Measurements from ENCODE around the gene PAGE2. TPM values are rescaled to one million over a fixed set of nuclear protein-coding genes. Genes with fewer than 3 reads are reported as not detected.

PAGE2 gene
- total RNA-seq, 1 experiment from 2014 or later: not detected

DNA sequence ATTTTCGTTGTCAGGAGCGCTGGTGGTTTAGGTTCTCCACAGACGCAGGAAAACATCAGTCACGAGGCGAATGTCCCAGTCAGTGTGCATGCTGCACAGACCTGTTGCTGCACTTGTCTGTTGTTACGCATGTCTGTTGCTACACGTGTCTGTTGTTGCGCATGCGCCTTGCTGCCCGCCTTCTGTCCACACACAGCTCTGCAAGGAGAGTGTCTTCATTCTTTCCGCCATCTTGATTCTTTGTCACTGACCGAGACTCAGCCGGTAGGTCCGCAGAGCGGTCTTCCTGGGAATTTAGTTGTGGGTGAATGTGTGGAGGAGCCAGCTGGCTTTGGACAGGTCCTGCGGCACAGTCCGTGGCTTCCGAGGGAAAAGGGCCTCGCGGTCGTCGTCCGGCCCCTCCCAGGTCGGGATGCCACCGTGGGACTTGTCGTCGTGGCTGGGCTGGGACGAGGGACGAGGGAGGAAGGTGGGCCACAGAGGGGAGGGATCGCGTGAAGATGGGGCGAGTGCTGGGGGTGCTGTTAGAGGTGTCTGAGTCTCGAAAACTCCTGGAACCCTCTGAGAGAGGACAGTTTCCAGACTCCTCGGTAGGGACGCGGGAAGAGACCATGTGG lies 13.9 kb upstream of the PAGE2 start, which contains the start of gene PAGE2B:
Gene PAGE2B (plus strand): TSS at position 180 of the 617 bp plus-strand sequence. CDS start 1,012 bp downstream, outside the sequence.
- ATAC-seq: no peak
- Histone ChIP-seq H3K27ac (ENCODE audit: low read depth, low read length) (no peak within 1 kb of the TSS), H2AFZ (ENCODE audit: low read depth, low read length, poor library complexity, severe bottlenecking) (no peak within 1 kb of the TSS), H4K20me1 (ENCODE audit: insufficient read depth) (no peaks in the 10 kb centered on the region), H3K36me3 (ENCODE audit: control insufficient read depth in 1 of 2, insufficient read depth in 2 of 2, low read length in 2 of 2) (no peaks in the 10 kb centered on the region), H3K27me3 (ENCODE audit: insufficient read depth, low read length) (no peaks in the 10 kb centered on the region), H3K9ac (ENCODE audit: low read length) (no peak within 1 kb of the TSS), H3K4me3 (replicated peaks in 1 of 2; ENCODE audit: low read depth in 1 of 2, low read length in 2 of 2) (no peak within 1 kb of the TSS), H3K9me2 (ENCODE audit: insufficient read depth) (no peaks in the 10 kb centered on the region), H3K4me1 (ENCODE audit: control insufficient read depth in 1 of 2, insufficient read depth in 2 of 2, low read length in 2 of 2) (no peaks in the 10 kb centered on the region), H3K9me3 (ENCODE audit: control insufficient read depth in 1 of 2, insufficient read depth in 1 of 2, low read depth in 1 of 2, low read length in 2 of 2) (no peaks in the 10 kb centered on the region), H3K4me2 (ENCODE audit: low read length) (no peak within 1 kb of the TSS), H3K79me2 (ENCODE audit: insufficient read depth, low read length) (no peaks in the 10 kb centered on the region)
- ChIA-PET RAD21 (ENCODE audit: low non-redundant PET in 1 of 2, low total read pairs in 2 of 2, uncharacterized antibody in 2 of 2, unreplicated experiment in 2 of 2) (no interaction called here), CTCF (no interaction called here), POLR2A (no interaction called here)
- DNase-seq (ENCODE audit: low read depth, low spot score): no peak
- no peak for TF ChIP-seq ZNF274 (IDR thresholded peaks at IDR 0.05; ENCODE audit: low read depth, low read length)
- no peak for TF ChIP-seq YY1 (IDR thresholded peaks at IDR 0.05; ENCODE audit: extremely low read depth, insufficient replicate concordance, low read depth, low read length)
- no peak for TF ChIP-seq ZBTB33 (IDR thresholded peaks at IDR 0.05; ENCODE audit: extremely low read depth, insufficient replicate concordance, low read length)
- no peak for TF ChIP-seq ELF1 (IDR thresholded peaks at IDR 0.05; ENCODE audit: borderline replicate concordance, low read depth)
- no peak for TF ChIP-seq SRF (IDR thresholded peaks at IDR 0.05; ENCODE audit: low read depth)
- no peak for TF ChIP-seq CBX3 (IDR thresholded peaks at IDR 0.05; ENCODE audit: low read depth)
- TF ChIP-seq, protein P1, sequence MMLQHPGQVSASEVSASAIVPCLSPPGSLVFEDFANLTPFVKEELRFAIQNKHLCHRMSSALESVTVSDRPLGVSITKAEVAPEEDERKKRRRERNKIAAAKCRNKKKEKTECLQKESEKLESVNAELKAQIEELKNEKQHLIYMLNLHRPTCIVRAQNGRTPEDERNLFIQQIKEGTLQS (IDR thresholded peaks at IDR 0.05): no peak
- no peak for TF ChIP-seq CTCF (IDR thresholded peaks at IDR 0.05 in 2 of 3, conservative IDR thresholded peaks at IDR 0.05 in 1 of 3; ENCODE audit: borderline replicate concordance in 1 of 3, insufficient read depth in 1 of 3, low read depth in 2 of 3, low read length in 2 of 3)
- no peak for TF ChIP-seq EZH2phosphoT487 (IDR thresholded peaks at IDR 0.05; ENCODE audit: borderline replicate concordance)
- TF ChIP-seq CEBPB (IDR thresholded peaks at IDR 0.05; ENCODE audit: low read depth): no peak
- TF ChIP-seq, protein P2, sequence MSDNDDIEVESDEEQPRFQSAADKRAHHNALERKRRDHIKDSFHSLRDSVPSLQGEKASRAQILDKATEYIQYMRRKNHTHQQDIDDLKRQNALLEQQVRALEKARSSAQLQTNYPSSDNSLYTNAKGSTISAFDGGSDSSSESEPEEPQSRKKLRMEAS (IDR thresholded peaks at IDR 0.05): no peak
- no peak for TF ChIP-seq EGR1 (IDR thresholded peaks at IDR 0.05; ENCODE audit: low read depth)
- no peak for TF ChIP-seq RAD21 (IDR thresholded peaks at IDR 0.05; ENCODE audit: low read depth)
- TF ChIP-seq SIN3A (IDR thresholded peaks at IDR 0.05; ENCODE audit: low read depth): no peak
- TF ChIP-seq EZH2 (IDR thresholded peaks at IDR 0.05): no peak
- TF ChIP-seq SP1 (IDR thresholded peaks at IDR 0.05; ENCODE audit: low read depth): no peak
- TF ChIP-seq FOSL1 (IDR thresholded peaks at IDR 0.05; ENCODE audit: low read depth): no peak
- TF ChIP-seq REST (IDR thresholded peaks at IDR 0.05; ENCODE audit: low read depth): no peak
- TF ChIP-seq ZFX (IDR thresholded peaks at IDR 0.05): no peak
- no peak for TF ChIP-seq TCF7L2 (IDR thresholded peaks at IDR 0.05; ENCODE audit: borderline replicate concordance, extremely low read depth, insufficient read depth, insufficient read length)
- BruUV-seq (replicated peaks): no TSS peak
- intact Hi-C loops (cut with micrococcal nuclease): no loop called here
